GM21515 (cell line): ENCODE results near the gene RNF208.
"Not testable (repeated sequence)": the region's sequence is repeated elsewhere in the genome, so short reads cannot be mapped to it uniquely, and the experiment has no call there.

Experiments
- ATAC-seq: cut with Tn5 transposase; IDR thresholded peaks from one replicate; pipeline ENCODE4 v1.9.1; 2021; ENCODE audit not compliant: unreplicated experiment

Gene RNF208

GRCh38 chr9:137222190-137223077 lies at the start of gene RNF208:
RNF208 (minus strand) TSS chr9:137222240; CDS start chr9:137221212, 1,028 bp downstream.
- ATAC-seq: no peak

- no peak for ATAC-seq
Observed at GRCh38 chr9:137271696-137272076, 49.6 kb upstream of the RNF208 start.

GRCh38 chr9:137270929-137271695 lies 49.1 kb upstream of the RNF208 start:
- no peak for ATAC-seq

GRCh38 chr9:137269231-137269772 lies 47.3 kb upstream of the RNF208 start:
- no peak for ATAC-seq

- ATAC-seq: no peak
Observed at GRCh38 chr9:137268538-137269201, 46.6 kb upstream of the RNF208 start.

- ATAC-seq: no peak
Observed at GRCh38 chr9:137267933-137268355, 45.9 kb upstream of the RNF208 start.

- no peak for ATAC-seq
Observed at GRCh38 chr9:137266585-137267453, 44.8 kb upstream of the RNF208 start.

- ATAC-seq: no peak
Observed at GRCh38 chr9:137266162-137266527, 44.1 kb upstream of the RNF208 start.

- ATAC-seq: no peak
Observed at GRCh38 chr9:137265496-137266161, 43.6 kb upstream of the RNF208 start.

- ATAC-seq: no peak
Observed at GRCh38 chr9:137264067-137264466, 42.0 kb upstream of the RNF208 start.

GRCh38 chr9:137263506-137263905 lies 41.5 kb upstream of the RNF208 start:
- ATAC-seq: no peak

- no peak for ATAC-seq
Observed at GRCh38 chr9:137262909-137263285, 40.9 kb upstream of the RNF208 start.

- ATAC-seq: not testable (repeated sequence)
Observed at GRCh38 chr9:137262173-137262908, 40.3 kb upstream of the RNF208 start.

- ATAC-seq: no peak
Observed at GRCh38 chr9:137256856-137257255, 34.8 kb upstream of the RNF208 start.

- ATAC-seq: no peak
Observed at GRCh38 chr9:137256362-137256761, 34.3 kb upstream of the RNF208 start.

GRCh38 chr9:137255448-137256114 lies 33.5 kb upstream of the RNF208 start:
- peak; percentile 15 for ATAC-seq

GRCh38 chr9:137254624-137255447 lies 32.8 kb upstream of the RNF208 start, which contains the start of gene NELFB:
NELFB (plus strand) TSS chr9:137255327.
- ATAC-seq: peak; percentile 78
